HS-27A (cell line): ENCODE results near the gene SLC7A5.
"Not testable (repeated sequence)": the region's sequence is repeated elsewhere in the genome, so short reads cannot be mapped to it uniquely, and the experiment has no call there.

Experiments used
- DNase-seq: peaks from one replicate; pipeline ENCODE4 v3.0.0-alpha.2; 2012; ENCODE audit warnings: low read depth, missing footprints

SLC7A5 gene

DNA sequence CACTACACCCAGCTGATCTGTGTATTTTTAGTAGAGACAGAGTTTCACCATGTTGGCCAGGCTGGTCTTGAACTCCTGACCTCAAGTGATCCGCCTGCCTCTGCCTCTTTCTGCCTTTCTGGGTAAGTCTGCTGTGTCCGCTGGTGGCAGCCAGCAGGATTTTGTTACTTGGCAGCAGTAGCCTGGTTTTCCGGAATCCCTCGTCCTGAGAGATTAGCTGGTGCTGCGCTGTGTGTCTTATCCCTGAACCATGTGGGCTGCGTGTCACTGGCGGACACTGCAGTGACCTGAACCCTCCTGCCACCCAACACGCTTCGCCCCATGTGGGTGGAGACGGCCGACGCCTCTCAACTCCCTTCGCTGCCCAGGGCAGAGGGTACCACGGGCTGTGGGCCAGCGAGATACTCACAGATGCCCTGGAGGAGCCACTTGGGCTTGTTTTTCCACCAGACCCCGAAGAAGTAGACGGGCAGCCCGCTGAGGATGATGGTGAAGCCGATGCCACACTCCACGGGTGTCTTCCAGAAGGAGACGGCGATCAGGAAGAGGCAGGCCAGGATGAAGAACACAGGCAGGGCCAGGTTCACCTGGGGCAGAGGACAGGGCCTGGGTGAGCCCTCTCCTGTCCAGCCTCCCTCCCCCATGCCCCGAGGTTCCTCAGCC, 35.2 kb downstream of the SLC7A5 start:
- DNase-seq: no peak

DNA sequence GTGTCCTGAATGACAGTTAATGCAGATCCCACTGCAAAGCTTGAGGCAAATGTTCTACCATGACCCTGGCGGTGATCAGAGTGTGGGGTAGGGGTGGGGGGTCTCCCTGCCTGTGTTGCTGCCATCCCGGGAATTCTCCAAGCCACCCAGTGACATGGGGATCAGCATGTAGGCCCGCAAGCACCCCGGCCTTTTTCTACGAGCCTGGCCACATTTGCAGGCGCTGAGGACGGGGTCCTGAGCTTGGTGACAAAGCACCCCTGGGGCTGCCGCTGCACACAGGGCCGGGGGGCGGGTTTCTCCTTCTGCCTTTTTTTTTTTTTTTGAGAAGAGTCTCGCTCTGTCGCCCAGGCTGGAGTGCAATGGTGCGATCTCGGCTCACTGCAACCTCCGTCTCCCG, 35.8 kb downstream of the SLC7A5 start:
- no peak for DNase-seq

DNA sequence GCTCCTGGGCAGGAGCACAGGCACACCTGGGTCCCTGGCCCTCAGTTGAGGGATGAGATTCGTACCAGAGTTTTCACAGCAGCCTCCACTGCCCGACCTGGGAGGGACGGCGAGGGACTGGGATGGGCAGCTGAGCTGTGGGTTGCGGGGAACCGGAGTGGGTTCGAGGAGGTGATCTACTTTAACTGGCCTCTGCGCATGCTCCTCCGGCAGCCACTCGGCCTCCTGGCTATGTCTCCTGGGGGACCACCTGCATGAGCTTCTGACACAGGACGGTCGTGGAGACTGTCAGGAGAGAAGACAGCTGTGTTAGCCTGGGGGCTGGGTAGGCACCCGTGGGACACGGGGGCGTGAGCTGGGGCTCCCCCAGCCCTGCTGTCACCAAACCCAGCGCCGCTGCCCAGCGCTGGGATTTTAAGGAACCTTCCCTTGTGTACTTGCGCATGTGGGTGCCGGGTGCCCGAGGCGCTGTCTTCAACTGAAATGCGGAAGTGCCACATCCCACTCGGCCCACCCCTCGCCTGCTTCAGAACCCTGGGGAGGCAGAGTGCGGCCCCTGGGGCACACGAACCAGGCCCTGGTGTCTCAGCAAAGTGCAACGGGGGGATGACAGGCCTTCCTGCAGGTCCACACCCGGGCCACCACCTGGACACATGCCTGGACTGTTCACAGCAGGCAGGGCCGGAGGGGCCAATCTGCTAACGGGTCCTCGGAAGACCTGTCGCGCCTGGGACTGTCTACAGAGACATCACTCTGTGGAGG, 36.4 kb downstream of the SLC7A5 start:
- no peak for DNase-seq

DNA sequence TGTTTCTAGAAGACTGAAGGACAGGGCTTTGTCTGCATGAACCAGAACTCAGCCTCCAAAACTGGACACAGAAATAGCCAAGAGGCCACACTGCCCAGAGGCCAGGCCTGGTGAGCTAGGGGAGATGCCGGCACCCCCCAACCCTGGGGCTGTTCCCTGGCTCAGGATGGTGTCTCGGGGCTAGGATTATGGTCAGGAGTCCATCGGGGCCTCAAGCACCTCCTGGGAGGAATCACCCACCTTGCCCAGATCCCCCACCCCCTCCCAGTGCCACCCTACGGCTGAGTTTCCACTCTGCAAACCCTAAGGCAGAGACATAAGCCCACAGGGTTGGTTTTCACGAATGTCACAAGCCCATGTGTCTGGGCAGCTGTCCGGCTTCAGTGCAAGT, 37.2 kb downstream of the SLC7A5 start:
- DNase-seq: no peak

DNA sequence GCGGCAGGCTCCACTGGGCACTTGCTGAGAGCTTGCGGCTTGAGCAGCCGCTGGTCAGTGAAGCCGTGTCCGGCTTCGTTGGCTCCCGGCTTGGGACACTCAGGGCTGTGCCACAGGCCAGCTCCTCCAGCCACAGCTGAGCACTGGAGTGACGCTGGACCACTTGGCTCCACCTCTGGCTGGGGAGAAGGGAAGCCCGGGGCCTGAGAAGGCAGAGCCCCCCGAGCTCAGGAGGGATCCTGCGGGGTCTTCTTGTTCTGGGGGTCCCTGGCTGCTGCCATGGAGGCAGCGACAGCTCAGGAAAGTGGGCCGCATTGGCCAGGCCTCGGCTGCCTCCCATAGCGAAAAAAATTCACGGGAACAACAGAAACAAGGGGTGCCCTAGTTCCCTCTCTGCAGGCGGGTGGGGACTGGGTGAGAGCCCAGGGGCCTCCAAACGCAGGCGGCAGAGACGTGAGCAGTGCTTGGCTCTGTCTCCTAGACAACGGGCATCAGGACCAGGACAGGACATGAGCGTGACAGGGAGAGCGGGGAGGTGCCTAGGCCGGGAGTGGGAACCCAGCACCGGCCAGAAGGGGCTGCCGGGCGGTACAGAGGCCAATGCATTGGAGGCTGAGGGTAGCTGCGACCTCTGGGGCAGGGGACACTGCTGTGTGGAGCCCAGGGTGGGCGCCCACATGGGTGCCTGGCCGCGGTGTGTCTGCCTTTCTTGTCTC, 37.7 kb downstream of the SLC7A5 start:
- DNase-seq: no peak

DNA sequence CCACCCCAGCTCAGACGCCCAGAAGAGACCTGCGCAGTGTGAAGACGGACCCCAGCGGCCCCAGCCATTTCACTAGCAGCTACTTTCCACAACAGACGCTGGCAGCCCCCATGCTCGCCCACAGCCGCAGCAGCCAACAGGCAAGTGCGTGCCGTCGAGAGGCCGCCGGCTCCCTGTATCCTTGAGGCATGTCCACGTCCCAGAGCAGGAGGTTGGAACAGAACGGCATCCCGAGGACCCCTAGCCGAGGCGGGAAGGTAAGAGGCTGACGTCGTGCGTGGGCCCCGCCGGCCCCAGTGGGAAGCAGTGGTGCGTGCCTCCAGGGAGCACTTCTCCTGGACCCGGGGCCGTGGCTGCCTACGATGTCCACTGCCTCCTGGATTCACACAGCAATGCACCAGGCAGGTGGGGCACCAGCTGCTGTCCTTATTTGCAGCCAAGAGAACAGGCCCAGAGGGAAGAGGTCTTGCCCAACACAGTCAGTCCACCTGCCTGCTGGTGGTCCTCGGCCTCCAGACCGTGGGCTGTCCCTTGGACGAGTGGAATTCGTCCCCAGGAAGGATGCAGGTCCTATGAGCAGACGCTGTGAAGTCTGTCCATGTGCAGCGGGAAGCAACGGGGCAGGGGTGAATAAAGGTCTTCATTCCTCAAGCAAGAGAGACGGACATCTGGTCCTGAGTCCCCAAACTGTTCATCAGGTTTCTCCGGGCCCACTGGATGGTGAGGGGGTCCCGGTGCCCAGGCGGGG, 38.5 kb downstream of the SLC7A5 start:
- DNase-seq: no peak

DNA sequence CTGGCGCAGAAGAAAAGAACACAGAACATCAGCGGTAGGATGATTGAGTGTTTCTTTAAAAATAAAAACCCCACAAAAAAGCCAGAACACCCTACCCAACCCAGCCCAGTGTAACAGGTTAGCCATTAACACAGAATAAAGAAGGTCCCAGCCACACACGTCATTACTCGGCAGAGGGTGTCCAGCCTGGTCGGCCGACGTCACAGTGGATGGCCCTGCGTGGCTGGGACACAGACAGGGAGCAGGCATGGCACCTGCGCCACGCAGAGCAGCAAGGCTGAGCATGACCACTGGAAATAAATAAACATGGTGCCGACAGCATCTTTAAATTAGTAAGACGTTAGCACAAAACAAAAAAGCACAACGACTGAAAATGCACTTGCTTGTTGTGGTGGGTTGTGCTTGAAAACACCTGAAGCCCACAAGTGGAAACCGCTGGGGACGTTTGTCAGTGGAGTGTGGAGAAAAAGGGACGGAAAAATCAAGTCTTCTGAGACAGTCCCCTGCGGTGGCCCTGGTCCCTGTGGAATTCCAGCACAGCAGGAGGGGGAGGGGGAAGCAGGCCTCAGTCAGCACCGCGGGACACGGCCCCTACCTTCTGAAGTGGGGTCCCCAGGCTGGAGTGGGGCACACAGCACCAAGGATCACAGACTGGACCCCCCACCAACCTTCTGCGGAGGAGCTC, 39.2 kb downstream of the SLC7A5 start:
- DNase-seq: no peak

DNA sequence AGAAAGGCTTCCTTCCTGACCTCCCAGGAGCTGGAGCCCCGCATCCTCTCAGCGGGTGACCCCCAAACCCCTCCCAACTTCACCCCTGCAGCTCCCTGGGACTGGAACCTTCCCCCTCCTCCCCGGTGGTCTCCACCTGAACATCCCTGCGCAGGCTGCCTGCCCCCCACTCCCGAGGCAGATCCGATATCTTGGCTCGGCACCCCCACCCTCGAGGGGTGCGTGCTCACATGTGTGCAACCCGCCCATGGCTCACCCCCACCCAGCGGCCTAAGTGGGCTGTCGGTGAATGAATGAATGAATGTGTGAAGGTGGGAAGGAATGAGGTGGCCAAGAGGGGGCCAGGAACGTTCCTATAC, 39.7 kb downstream of the SLC7A5 start:
- DNase-seq: no peak

DNA sequence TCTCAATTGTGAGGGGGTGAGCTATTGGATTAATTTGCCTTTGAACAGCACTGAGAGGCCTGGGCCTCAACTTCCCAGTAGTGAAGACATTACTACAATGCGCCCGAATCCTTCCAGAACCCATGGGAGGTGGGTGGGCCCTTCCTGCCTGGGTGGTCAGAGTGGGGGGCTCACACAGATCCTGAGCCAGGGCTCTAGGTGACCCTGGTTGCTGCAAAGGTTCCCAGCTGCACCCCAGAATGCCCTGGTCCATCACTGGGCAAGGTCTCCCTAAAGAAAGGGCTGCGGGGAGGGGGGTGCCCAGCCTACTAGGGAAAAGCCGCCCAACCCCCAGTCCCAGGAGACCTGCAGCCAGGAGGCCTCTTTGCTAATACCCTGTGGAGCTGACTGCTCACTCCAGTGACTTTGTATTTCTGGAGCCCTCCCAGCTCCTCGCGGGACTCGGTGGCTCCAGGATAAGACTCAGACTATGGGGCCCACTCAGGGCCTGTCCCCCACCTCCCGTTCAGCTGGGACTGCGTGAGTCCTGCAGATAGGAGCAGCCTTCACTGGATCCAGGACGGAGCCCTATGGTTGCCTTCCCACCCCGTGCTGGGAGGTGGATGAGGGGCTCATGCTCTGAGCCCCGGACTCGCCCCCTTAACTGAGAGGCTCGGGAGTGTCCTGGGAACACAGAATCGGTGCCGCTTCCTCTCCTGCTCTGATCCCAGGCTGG, 40.2 kb downstream of the SLC7A5 start:
- no peak for DNase-seq

DNA sequence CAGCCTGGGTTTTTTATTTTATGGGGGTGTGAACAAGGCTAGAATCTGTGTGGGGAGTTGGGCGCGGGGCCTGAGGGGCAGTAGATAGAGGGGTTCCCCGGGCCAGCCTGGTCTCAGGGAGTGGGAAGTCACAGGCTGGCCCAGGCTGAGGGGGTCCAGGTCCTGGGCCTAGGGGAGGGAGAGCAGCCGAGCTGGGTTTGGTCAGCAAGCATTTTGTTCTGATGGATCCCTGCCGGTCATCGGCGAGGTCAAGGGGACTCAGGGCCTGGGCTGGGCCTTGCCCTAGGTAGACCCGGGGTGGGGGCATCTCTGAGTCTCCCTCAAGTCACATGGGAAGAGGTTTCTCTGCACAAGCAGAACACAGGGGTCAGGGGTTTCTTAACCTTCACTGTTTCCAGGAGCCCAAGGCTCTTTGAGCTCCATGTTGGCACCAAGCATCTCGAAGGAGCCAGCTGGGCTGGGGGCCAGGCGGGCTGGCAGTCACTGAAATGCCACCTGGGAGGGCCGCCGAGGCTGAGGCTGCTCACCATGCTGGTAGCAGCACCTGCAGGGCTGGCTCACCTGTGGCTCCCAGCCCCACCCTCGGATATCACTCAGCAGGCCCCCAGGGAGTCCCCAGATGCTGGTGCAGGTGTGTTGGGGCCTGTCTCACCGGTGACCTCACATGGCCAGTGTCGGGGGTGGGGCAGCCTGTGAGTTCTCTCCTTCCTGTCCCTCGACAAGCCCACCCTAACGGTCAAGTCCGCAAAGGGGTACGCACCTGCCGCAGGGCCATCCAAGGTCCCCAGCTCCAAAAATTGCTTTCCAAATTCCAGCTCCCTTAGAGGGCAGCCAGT, 41.0 kb downstream of the SLC7A5 start:
- DNase-seq: no peak

DNA sequence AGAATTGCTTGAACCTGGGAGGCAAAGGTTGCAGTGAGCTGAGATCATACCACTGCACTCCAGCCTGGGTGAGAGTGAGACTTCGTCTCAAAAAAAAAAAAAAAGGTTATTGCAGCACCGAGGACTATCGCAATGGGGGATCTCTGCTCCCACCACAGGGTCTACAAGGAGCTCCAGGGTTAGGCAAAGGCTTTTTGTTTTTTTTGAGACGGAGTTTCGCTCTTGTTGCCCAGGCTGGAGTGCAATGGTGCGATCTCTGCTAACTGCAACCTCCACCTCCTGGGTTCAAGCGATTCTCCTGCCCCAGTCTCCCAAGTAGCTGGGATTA, 41.8 kb downstream of the SLC7A5 start:
- not testable (repeated sequence) for DNase-seq

DNA sequence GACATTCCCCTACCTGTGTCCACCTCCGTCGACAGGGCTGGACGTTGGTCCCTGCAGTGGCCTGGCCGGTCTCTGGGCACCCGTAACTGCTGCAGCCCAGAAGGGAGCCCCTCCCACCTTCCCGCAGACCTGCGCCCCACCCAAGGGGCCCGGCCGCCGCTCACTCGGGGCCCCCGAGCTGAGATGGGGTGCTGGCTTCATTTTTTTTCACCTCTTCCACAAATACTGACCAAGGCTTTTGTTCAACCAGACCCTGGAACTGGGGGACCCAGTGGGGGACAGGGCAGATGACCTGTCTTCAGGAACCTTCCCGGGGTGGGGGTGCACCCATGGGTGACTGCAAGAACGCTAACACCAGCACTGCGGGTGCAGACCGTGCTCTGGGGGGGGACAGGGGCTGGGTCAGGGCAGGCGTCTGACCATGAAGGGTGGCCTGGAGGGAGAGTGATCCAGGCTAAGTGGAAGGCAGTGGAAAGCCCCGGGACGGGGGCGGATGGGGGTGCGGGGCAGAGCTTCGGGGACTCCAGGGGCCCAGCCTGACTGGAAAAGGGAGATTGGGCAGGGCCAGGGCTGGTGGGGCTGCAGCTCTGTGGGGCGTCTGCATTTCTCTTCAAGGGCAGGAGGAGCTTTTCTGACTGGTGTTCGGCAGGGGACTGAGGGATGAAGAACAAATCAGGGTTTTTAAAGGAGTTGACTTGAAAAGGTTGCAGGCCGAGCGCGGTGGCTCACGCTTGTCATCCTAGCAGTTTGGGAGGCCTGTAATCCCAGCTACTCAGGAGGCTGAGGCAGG, 42.3 kb downstream of the SLC7A5 start:
- no peak for DNase-seq

DNA sequence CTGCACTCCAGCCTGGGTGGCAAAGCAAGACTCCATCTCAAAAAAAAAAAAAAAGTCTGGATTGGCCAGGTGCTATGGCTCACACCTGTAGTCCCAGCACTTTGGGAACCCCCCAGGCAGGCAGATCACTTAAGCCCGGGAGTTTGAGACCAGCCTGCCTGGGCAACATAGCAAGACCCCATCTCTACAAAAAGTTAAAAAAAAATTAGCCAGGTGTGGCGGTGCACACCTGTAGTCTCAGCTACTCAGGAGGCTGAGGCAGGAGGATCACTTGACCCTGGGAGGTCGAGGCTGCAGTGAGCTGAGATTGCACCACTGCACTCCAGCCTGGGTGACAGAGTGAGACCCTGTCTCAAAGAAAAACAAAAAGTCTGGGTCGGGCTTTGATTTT, 42.9 kb downstream of the SLC7A5 start:
- DNase-seq: not testable (repeated sequence)

DNA sequence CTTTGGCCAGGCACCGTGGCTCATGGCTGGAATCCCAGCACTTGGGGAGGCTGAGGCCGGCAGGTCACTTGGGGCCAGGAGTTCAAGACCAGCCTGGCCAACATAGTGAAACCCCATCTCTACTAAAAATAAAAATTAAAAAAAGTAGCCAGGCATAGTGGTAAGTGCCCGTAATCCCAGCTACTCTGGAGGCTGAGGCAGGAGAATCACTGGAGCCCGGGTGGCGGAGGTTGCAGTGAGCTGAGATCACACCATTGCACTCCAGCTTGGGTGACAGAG, 43.5 kb downstream of the SLC7A5 start:
- not testable (repeated sequence) for DNase-seq

DNA sequence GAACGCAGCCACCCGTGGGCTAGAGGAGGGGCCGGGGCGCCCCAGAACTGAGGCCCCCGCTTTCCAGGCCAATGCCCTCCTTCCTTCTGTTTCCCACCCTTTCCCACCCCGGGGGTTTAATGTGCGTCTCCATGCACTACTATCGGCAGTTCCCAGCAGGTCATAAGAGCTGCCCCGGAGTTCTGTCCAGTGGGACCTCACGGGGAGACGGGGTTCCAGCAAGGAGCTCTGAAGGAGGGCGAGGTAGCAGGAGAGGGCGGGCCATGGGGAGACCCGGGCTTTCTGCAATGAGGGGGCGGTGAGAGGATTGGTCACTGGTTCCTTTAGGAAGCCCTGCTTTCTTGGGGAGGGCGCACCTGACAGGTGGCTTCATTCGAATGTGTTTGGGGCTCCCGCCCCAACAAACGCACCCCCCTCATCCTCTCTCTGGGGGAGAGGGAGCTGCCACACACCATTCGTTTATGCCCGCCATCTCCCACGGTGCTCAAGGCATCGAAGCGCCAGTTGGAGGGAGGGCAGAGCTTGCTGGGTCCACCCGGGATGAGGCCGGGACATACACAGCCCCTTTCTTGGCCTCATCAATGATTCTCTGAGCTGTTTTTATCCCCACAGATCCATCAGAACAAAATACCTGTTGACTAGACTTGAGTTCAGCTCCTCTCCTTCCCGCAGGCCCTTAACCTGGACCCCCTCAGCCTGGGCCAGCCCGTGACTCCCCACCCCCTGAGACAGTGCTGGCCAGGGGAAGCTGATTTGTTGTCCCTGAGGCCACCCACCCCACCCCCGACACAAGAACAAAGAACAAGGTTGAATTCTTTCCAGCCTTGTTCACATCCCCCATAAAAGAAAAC, 44.1 kb downstream of the SLC7A5 start:
- DNase-seq: no peak

DNA sequence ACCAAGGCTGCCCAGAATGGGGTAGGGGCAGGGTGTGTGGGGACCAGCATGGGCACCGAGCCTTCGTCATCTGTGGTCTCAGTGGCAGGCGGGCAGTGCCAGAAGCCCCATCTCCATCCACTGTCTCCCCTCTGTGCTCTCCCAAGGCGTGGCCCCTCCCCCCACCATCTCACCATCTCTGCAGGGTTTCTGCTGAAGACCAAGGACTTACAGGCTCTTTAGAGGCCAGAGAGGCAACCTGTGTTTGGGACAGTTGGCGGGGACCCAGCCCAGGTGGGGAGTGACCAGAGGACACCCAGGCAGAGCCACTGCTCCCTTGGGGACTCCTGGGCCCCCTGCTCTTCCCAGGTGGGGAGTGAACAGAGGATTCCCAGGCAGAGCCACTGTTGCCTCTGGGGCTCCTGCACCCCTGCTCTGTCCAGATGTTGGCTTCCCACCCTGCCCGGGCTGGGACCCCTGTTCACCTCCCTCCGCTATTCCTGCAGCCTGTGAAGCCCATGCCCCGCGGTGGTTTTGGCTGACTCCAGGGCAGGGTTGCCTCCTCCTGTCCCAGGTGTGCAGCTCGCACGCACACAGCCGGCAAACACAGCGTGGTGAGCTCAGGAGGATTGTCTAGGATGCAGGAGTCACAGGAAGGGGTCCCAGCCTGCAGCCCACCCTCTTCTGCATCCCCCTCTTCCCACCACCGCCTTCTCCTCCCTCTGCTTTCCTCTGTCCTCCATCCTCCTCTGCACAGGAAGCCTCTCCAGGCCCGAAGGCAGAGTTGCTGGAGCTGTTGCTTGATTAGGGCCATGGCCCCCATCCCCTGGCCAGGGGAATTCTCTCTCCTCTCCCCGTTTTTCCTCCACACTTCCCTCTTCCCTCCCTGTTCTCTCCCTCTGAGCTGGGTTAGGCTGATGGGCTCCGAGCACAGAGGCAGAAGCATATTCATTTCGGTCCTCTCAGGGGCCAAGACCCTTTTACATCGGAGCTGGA, 45.0 kb downstream of the SLC7A5 start:
- DNase-seq: no peak

DNA sequence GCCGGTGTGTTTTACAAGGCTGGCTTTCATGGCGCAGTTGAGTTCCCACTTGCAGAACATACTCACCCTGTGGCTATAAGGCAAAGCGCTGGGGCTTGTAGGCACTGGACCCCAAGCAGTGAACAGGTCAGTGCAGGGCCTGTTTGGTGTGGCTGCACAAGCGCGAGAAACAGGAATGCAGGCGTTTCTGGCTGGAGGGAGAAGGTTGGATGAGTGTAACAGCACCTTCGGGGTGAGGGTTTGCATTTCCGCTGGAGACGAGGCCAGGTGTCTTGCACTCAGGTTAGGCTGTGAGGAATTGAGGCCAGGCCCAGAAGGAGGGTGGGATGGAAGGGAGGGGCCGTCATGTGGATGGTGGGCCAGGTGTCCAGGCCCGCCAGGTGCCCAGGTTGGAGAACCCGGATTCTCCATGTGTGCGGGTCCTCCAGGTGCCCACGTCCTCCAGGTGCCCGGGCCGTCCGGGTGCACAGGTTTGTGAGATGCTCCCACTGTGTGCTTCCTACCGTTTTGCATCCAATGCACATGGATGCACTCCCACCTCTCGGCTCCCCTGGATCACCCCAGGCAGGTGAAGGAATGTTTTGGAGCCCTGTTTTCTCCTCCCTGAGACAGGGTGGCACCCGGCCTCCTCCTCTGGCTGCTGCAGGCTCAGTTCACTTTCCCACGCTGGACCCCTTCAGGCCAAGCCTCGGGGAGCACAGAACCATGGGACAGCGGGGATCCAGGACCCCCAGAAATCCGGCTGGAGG, 46.0 kb downstream of the SLC7A5 start:
- DNase-seq: no peak
